ENCODE measurements around the gene P2RX6.
"Not testable (repeated sequence)": the region's sequence is repeated elsewhere in the genome, so short reads cannot be mapped to it uniquely, and the experiment has no call there.

The P2RX6 gene

GRCh38 chr22:21030621-21031544, 15.9 kb downstream of the P2RX6 start:
- Histone ChIP-seq H3K27ac (ENCODE audit: low read depth, low read length) (no peak overlapping the region), H3K4me1 (ENCODE audit: control insufficient read depth, insufficient read depth, low read length, unreplicated experiment) (no peaks in the 10 kb centered on the region), H3K36me3 (ENCODE audit: insufficient read depth, low read length) (no peaks in the 10 kb centered on the region), H2AFZ (ENCODE audit: low read length, unreplicated experiment) (no peak overlapping the region), H3K27me3 (ENCODE audit: insufficient read depth, low read length) (no peaks in the 10 kb centered on the region; the same call in 1 of the 2 replicates), H3K79me2 (ENCODE audit: control insufficient read depth, insufficient read depth, low read length, unreplicated experiment) (no peaks in the 10 kb centered on the region), H3K4me3 (ENCODE audit: low read depth, low read length) (no peak overlapping the region)

DNA sequence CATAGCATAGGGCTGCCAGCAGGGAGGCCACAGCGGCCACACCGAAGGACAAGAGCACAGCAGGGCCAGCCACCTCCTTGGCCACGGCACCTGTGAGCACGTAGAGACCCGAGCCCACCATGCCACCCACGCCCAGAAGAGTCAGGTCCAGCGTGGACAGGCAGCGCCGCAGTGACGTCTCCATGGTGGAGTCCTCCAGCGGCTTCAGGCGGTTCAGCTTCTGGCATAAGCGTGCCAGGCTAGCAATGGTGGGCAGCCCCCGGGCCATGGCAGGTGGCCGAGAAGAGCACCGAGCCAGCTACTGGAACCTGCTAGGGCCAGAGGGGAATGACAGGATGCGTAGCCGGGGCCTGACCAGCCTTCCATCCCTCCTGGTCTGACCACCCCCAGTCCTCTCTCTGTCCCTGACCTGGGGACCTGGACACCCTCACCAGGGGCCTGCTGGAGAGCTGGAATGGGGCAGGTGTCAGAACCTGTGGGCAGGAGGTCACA, 16.6 kb downstream of the P2RX6 start:
- H3K27ac ChIP-seq (ENCODE audit: low read depth, low read length), result no peak overlapping the region
- H3K4me1 ChIP-seq (ENCODE audit: control insufficient read depth, insufficient read depth, low read length, unreplicated experiment), result no peaks in the 10 kb centered on the region
- H3K4me3 ChIP-seq (ENCODE audit: low read depth, low read length), result no peak overlapping the region
- H3K27me3 ChIP-seq (ENCODE audit: insufficient read depth, low read length), result no peaks in the 10 kb centered on the region; the same call in 1 of the 2 replicates
- no peaks in the 10 kb centered on the region for H3K36me3 ChIP-seq (ENCODE audit: insufficient read depth, low read length)
- no peak overlapping the region for H2AFZ ChIP-seq (ENCODE audit: low read length, unreplicated experiment)
- no peaks in the 10 kb centered on the region for H3K79me2 ChIP-seq (ENCODE audit: control insufficient read depth, insufficient read depth, low read length, unreplicated experiment)

DNA sequence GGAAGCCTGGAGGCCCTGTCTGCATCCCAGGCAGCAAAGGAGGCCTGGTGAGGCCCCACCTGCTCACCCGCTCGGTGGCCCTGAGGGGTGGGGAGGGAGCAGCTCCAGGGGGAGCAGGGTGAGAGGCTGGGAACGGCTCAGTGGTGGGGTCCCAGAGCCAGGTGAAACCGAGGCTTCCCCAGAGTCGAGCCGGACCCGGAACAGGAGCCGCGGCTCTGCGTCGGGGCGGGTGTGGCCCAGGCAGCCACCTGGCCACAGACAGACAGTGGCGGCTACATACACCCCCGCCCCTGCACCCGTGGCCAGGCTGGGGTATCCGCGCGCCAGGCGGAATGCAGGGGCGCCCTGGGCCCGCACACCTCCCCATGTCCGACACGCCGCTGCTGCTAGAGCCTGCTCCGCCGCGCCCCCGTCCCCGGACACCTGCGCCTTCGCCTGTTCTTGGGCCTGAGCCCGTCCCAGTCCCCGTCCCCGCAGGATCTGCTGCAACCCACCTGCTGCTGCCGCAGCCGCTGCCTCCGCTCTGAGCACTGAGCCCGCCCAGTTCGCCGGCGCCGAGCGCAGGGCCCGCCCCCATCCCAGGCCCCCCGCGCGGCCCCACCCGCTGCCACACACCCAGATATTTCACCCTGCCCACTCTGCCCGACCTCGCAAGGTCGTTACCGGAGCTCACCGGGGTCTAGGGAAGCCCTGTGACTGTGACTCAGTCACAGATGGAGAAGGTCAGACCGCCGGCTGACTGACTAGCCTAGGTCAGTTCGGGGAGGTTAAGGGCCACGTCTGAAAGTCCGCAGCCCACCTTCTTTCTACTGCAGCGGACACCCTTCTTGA, 17.3 kb downstream of the P2RX6 start, which contains the start of gene SLC7A4:
Gene SLC7A4, minus strand, starts transcription at position 525 of the 831 bp plus-strand sequence. CDS start 749 bp downstream, outside the sequence.
- Histone ChIP-seq H3K4me1 (ENCODE audit: control insufficient read depth, insufficient read depth, low read length, unreplicated experiment) (peaks cover under 1% of the 10 kb centered on the region), H3K36me3 (ENCODE audit: insufficient read depth, low read length) (no peaks in the 10 kb centered on the region), H3K27ac (ENCODE audit: low read depth, low read length) (no peak within 1 kb of the TSS), H3K79me2 (ENCODE audit: control insufficient read depth, insufficient read depth, low read length, unreplicated experiment) (no peaks in the 10 kb centered on the region), H2AFZ (ENCODE audit: low read length, unreplicated experiment) (no peak within 1 kb of the TSS), H3K27me3 (ENCODE audit: insufficient read depth, low read length) (no peaks in the 10 kb centered on the region; the same call in 1 of the 2 replicates), H3K4me3 (ENCODE audit: low read depth, low read length) (no peak within 1 kb of the TSS)

DNA sequence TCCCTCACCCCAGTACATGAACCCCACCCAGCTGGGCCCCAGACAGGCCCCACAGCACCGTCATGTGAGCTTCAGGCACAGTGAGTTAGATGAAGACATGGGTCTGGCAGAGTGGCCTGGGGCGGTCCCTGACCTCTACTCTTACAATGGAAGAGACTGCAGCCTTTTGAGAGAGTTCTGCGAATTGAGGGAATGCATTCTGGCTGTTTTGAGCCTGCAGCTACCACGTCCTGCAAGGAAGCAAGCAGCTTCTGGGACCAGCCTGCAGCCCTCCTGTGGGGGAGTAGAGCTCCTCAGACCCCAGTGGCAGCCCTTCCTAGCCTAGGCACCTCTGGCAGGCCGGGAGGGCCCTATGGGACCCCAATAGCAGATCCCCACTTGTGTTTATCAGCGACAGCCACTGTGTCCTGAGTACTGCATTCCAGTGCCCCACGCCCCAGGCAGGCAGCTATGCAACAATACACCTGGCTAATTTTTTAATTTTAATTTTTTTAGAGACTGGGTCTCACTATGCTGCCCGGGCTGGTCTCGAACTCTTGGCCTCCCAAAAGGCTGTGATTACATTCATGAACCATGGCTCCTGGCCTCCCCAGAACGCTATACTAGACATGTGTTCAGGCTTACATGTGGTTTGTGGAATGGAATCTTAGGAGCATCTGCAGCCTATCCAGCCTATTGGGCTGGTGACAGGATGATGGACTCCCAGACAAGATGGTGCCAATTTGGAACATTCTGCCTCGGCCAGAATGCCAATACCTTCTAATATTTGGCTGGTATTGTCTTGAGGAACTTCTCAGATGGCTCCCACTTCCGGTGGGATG, 18.1 kb downstream of the P2RX6 start:
- Histone ChIP-seq H3K4me1 (ENCODE audit: control insufficient read depth, insufficient read depth, low read length, unreplicated experiment) (peaks cover 7% of the 10 kb centered on the region), H3K79me2 (ENCODE audit: control insufficient read depth, insufficient read depth, low read length, unreplicated experiment) (no peaks in the 10 kb centered on the region), H3K36me3 (ENCODE audit: insufficient read depth, low read length) (no peaks in the 10 kb centered on the region), H3K4me3 (ENCODE audit: low read depth, low read length) (no peak overlapping the region), H2AFZ (ENCODE audit: low read length, unreplicated experiment) (no peak overlapping the region), H3K27me3 (ENCODE audit: insufficient read depth, low read length) (no peaks in the 10 kb centered on the region; the same call in 1 of the 2 replicates), H3K27ac (ENCODE audit: low read depth, low read length) (no peak overlapping the region)

DNA sequence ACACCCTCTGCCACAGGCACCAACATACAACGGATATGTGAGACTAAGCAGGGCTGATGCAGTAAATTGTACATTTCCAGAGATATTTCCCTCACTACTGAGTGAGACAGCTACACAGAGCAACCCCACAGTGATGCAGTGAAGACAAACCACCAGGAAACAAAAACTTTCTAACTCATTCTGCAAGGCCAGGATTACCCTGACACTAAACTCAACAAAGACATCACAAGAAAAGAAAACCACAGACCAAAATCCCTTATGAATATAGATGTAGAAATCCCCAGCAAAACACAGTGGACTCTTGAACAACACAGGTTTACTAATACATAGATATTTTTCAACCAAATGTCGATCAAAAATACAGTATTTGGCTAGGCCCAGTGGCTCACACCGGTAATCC, 18.9 kb downstream of the P2RX6 start:
- no peak overlapping the region for H3K4me3 ChIP-seq (ENCODE audit: low read depth, low read length)
- H3K27me3 ChIP-seq (ENCODE audit: insufficient read depth, low read length), result no peaks in the 10 kb centered on the region; the same call in 1 of the 2 replicates
- H3K36me3 ChIP-seq (ENCODE audit: insufficient read depth, low read length), result no peaks in the 10 kb centered on the region
- H3K4me1 ChIP-seq (ENCODE audit: control insufficient read depth, insufficient read depth, low read length, unreplicated experiment), result peaks cover 12% of the 10 kb centered on the region
- H2AFZ ChIP-seq (ENCODE audit: low read length, unreplicated experiment), result no peak overlapping the region
- no peaks in the 10 kb centered on the region for H3K79me2 ChIP-seq (ENCODE audit: control insufficient read depth, insufficient read depth, low read length, unreplicated experiment)
- H3K27ac ChIP-seq (ENCODE audit: low read depth, low read length), result no peak overlapping the region

GRCh38 chr22:21034989-21035388, 20.0 kb downstream of the P2RX6 start:
- no peak overlapping the region for H3K4me3 ChIP-seq (ENCODE audit: low read depth, low read length)
- H3K79me2 ChIP-seq (ENCODE audit: control insufficient read depth, insufficient read depth, low read length, unreplicated experiment), result no peaks in the 10 kb centered on the region
- H3K27ac ChIP-seq (ENCODE audit: low read depth, low read length), result no peak overlapping the region
- H3K36me3 ChIP-seq (ENCODE audit: insufficient read depth, low read length), result no peaks in the 10 kb centered on the region
- no peaks in the 10 kb centered on the region; the same call in 1 of the 2 replicates for H3K27me3 ChIP-seq (ENCODE audit: insufficient read depth, low read length)
- H2AFZ ChIP-seq (ENCODE audit: low read length, unreplicated experiment), result no peak overlapping the region
- H3K4me1 ChIP-seq (ENCODE audit: control insufficient read depth, insufficient read depth, low read length, unreplicated experiment), result peaks cover 12% of the 10 kb centered on the region

DNA sequence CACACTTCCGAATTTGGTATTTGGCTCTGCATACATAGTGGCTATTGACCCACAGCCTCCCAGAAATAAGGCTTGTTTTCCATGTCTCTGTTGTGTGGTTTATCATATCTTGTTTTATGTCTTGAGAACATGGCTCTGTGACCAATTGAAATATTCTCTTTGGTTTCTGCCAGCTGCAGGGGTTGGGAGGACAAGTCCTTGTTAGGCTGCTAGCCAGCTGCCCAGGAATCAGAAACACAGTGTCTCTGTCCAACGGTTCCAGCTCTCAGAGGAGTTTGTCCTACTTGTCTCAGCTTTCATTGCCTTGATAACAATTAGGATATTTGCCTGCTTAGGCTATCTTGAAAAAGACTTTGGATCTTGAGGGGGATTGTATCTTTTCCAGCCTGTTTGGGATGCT, 23.4 kb downstream of the P2RX6 start:
- Histone ChIP-seq H3K4me1 (ENCODE audit: control insufficient read depth, insufficient read depth, low read length, unreplicated experiment) (peaks cover 23% of the 10 kb centered on the region), H3K27me3 (ENCODE audit: insufficient read depth, low read length) (no peaks in the 10 kb centered on the region), H3K27ac (ENCODE audit: low read depth, low read length) (peak overlapping the region; percentile 67), H3K79me2 (ENCODE audit: control insufficient read depth, insufficient read depth, low read length, unreplicated experiment) (no peaks in the 10 kb centered on the region), H3K36me3 (ENCODE audit: insufficient read depth, low read length) (no peaks in the 10 kb centered on the region), H3K4me3 (ENCODE audit: low read depth, low read length) (no peak overlapping the region), H2AFZ (ENCODE audit: low read length, unreplicated experiment) (peak overlapping the region; percentile 48)

- not testable (repeated sequence) for H2AFZ ChIP-seq (ENCODE audit: low read length, unreplicated experiment); H3K27ac ChIP-seq (ENCODE audit: low read depth, low read length)
Measured at GRCh38 chr22:21039158-21039557, 24.2 kb downstream of the P2RX6 start.

DNA sequence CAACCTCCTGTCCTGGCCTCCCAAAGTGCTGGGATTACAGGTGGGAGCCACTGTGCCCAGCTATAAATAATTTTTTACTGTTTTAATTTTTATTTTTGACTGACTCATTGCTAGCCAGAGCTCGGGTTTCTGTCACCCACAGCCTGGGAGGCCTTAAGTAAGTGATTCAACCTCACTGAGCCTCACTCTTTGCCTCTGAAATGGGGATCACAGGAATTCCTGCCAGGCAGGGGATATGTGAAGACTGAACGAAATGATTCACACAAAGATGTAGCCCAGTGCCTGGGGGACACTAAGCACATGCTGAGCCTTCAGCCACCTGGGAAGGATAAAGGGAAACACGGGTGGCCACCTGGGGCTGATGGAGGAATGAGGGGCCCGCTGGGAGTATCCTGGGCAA, 27.0 kb downstream of the P2RX6 start:
- no peaks in the 10 kb centered on the region for H3K27me3 ChIP-seq (ENCODE audit: insufficient read depth, low read length)
- no peak overlapping the region for H3K4me3 ChIP-seq (ENCODE audit: low read depth, low read length)
- no peaks in the 10 kb centered on the region for H3K79me2 ChIP-seq (ENCODE audit: control insufficient read depth, insufficient read depth, low read length, unreplicated experiment)
- no peak overlapping the region for H2AFZ ChIP-seq (ENCODE audit: low read length, unreplicated experiment)
- no peaks in the 10 kb centered on the region for H3K36me3 ChIP-seq (ENCODE audit: insufficient read depth, low read length)
- H3K4me1 ChIP-seq (ENCODE audit: control insufficient read depth, insufficient read depth, low read length, unreplicated experiment), result peaks cover 34% of the 10 kb centered on the region
- no peak overlapping the region for H3K27ac ChIP-seq (ENCODE audit: low read depth, low read length)

More at GRCh38 chr22:21039158-21039557, 24.2 kb downstream of the P2RX6 start:
- H3K27me3 ChIP-seq (ENCODE audit: insufficient read depth, low read length); H3K79me2 ChIP-seq (ENCODE audit: control insufficient read depth, insufficient read depth, low read length, unreplicated experiment); H3K36me3 ChIP-seq (ENCODE audit: insufficient read depth, low read length); H3K4me3 ChIP-seq (ENCODE audit: low read depth, low read length): not testable (repeated sequence)
- peaks cover 25% of the 10 kb centered on the region for H3K4me1 ChIP-seq (ENCODE audit: control insufficient read depth, insufficient read depth, low read length, unreplicated experiment)
